ENCODE data around the gene OR1F1. TPM values are rescaled to one million over a fixed set of nuclear protein-coding genes. Genes with fewer than 3 reads are reported as not detected.

The OR1F1 gene
- total and polyA plus RNA-seq, 11 donors: not detected

- Histone ChIP-seq H3K27me3 (peaks cover 0 to 4% (median 0%) of the 10 kb centered on the region in 9 donors), H3K4me1 (peaks cover 0 to 25% (median 12%) of the 10 kb centered on the region in 12 donors), H3K27ac (peak overlapping the region; percentile 81 to 94 (median 88)), H3K4me3 (peak overlapping the region; percentile 47 to 84 (median 73)), H3K36me3 (no peaks in the 10 kb centered on the region), H3K9me3 (peaks cover 0 to 9% (median 0%) of the 10 kb centered on the region in 12 donors)
- intact Hi-C loops (cut with DNase I): loop anchor here in 1 of 10 donors (5.0 kb wide), 1 partner anchor 124 kb away; the partner anchor contains the start of gene ZNF263
- 0 to 1% (median 0%) methylated on average over 17 to 27 of the region's 27 CpGs for WGBS, 4 donors
- TF ChIP-seq POLR2A (IDR thresholded peaks at IDR 0.05) (no peak), CTCF (IDR thresholded peaks at IDR 0.05) (no peak)
- DNase-seq (peak in 1 of 5 donors; percentile 42), ATAC-seq (peak in 3 of 4 donors; percentile 11 to 37 (median 25))
Measured at GRCh38 chr16:3158026-3158509, 29.9 kb upstream of the OR1F1 start.

- TF ChIP-seq CTCF (IDR thresholded peaks at IDR 0.05) (peak in 1 of 12 donors; percentile 14), POLR2A (IDR thresholded peaks at IDR 0.05) (no peak)
- intact Hi-C loops (cut with DNase I): loop anchor here in 1 of 10 donors (5.0 kb wide), 1 partner anchor 124 kb away; the partner anchor contains the start of gene ZNF263
- H3K27ac ChIP-seq: peak overlapping the region; percentile 81 to 94 (median 88)
- 1 to 2% (median 2%) methylated on average over 48 to 70 of the region's 70 CpGs for WGBS, 4 donors
- peaks cover 0 to 4% (median 0%) of the 10 kb centered on the region in 9 donors for H3K27me3 ChIP-seq
- ATAC-seq (peak; percentile 80 to 91 (median 88)), DNase-seq (peak; percentile 82 to 92 (median 88))
- H3K4me3 ChIP-seq: peak overlapping the region; percentile 47 to 84 (median 73)
- H3K36me3 ChIP-seq: no peaks in the 10 kb centered on the region
- peaks cover 0 to 25% (median 12%) of the 10 kb centered on the region in 12 donors for H3K4me1 ChIP-seq
- H3K9me3 ChIP-seq: peaks cover 0 to 9% (median 0%) of the 10 kb centered on the region in 12 donors
Measured at GRCh38 chr16:3158510-3159314, 29.3 kb upstream of the OR1F1 start.

- peaks cover 0 to 4% (median 0%) of the 10 kb centered on the region in 9 donors for H3K27me3 ChIP-seq
- DNase-seq: peak in 1 of 5 donors; percentile 56
- WGBS, 4 donors: 89 to 92% (median 90%) methylated on average over 36 of the region's 36 CpGs
Measured at GRCh38 chr16:3161235-3162018, 26.6 kb upstream of the OR1F1 start.

More at GRCh38 chr16:3161235-3162018, 26.6 kb upstream of the OR1F1 start:
- no peak for TF ChIP-seq CTCF (IDR thresholded peaks at IDR 0.05)
- H3K36me3 ChIP-seq: no peaks in the 10 kb centered on the region
- no peak for ATAC-seq
- intact Hi-C loops (cut with DNase I): loop anchor here in 2 of 10 donors (5.0 to 10.0 kb wide), 2 partner anchors 99 to 107 kb away; no protein-coding TSS in a partner anchor
- peaks cover 0 to 32% (median 13%) of the 10 kb centered on the region in 12 donors for H3K4me1 ChIP-seq
- H3K27ac ChIP-seq: no peak overlapping the region
- H3K4me3 ChIP-seq: no peak overlapping the region
- no peaks in the 10 kb centered on the region for H3K9me3 ChIP-seq
